Fibroblast of lung (primary cell): ENCODE data around the gene GAK. TPM values are rescaled to one million over a fixed set of nuclear protein-coding genes. Genes with fewer than 3 reads are reported as not detected.

ENCODE experiments used
- DNase-seq, 2 donors: peaks; one replicate each; pipeline versions ENCODE4 v3.0.0 to v3.0.0-alpha.2; 2010; ENCODE audit warnings: low read depth in 2 of 2
- H2AFZ ChIP-seq: 2 replicates; pipeline ENCODE4 v1.5.1; 2012; ENCODE audit warnings: low read length, control low read depth, inconsistent platforms
- H3K27ac ChIP-seq: 2 replicates; pipeline ENCODE4 v1.5.1; 2011; ENCODE audit warnings: low read length, control low read depth; ENCODE audit not compliant: insufficient read depth
- H3K27me3 ChIP-seq: 2 replicates; pipeline ENCODE4 v1.5.1; 2011; ENCODE audit warnings: mild to moderate bottlenecking, low read length; ENCODE audit not compliant: control insufficient read depth, insufficient read depth
- H3K36me3 ChIP-seq: 2 replicates; pipeline ENCODE4 v1.5.1; 2011; ENCODE audit warnings: low read length; ENCODE audit not compliant: control insufficient read depth, insufficient read depth
- H3K4me1 ChIP-seq: 2 replicates; pipeline ENCODE4 v1.5.1; 2011; ENCODE audit warnings: low read length; ENCODE audit not compliant: control insufficient read depth, insufficient read depth; ENCODE audit errors: extremely low read depth
- H3K4me2 ChIP-seq: 2 replicates; pipeline ENCODE4 v1.5.1; 2011; ENCODE audit warnings: low read length, control low read depth; ENCODE audit not compliant: insufficient read depth; ENCODE audit errors: extremely low read depth
- H3K4me3 ChIP-seq, 4 experiments: fragments of 200-600 bp in 1 of 4; sonication (generic) in 1 of 4; replicated peaks in 1 of 4; 2 replicates each; pipeline ENCODE4 v1.5.1; 2011 to 2016; ENCODE audit warnings: low read length in 4 of 4, low read depth in 3 of 4, mild to moderate bottlenecking in 3 of 4, control low read depth in 2 of 4, inconsistent platforms in 1 of 4, mixed read lengths in 1 of 4; ENCODE audit not compliant: insufficient read depth in 1 of 4; ENCODE audit errors: control extremely low read depth in 1 of 4
- H3K79me2 ChIP-seq: 2 replicates; pipeline ENCODE4 v1.5.1; 2012; ENCODE audit warnings: mild to moderate bottlenecking, low read length, inconsistent platforms; ENCODE audit not compliant: control insufficient read depth, insufficient read depth
- H3K9ac ChIP-seq: 2 replicates; pipeline ENCODE4 v1.5.1; 2011; ENCODE audit warnings: mild to moderate bottlenecking, low read length, control low read depth; ENCODE audit not compliant: insufficient read depth
- H3K9me3 ChIP-seq: 2 replicates; pipeline ENCODE4 v1.5.1; 2012; ENCODE audit warnings: low read depth, low read length; ENCODE audit not compliant: control insufficient read depth, insufficient read depth
- H4K20me1 ChIP-seq: 2 replicates; pipeline ENCODE4 v1.5.1; 2011; ENCODE audit warnings: low read length; ENCODE audit not compliant: control insufficient read depth, insufficient read depth; ENCODE audit errors: extremely low read depth
- CTCF ChIP-seq, 2 donors: IDR thresholded peaks in 1 of 2; conservative IDR thresholded peaks in 1 of 2; 1 replicate in 1 of 2; 2 replicates in 1 of 2; pipeline ENCODE4 v1.5.1; 2011 to 2012; ENCODE audit warnings: low read length in 2 of 2, control low read depth in 1 of 2, inconsistent platforms in 1 of 2, low read depth in 1 of 2, mild to moderate bottlenecking in 1 of 2
- EZH2 ChIP-seq: IDR thresholded peaks from 2 replicates; pipeline ENCODE4 v1.5.1; 2012; ENCODE audit warnings: low read length, control low read depth, mild to moderate bottlenecking; ENCODE audit errors: missing control alignments
- polyA plus RNA-seq, 2 donors: library from polyadenylated mRNA; depleted of rRNA in 1 of 2; stranded (reverse) in 1 of 2; unstranded in 1 of 2; fragments of >200 nt; gene quantifications; 2 replicates each; pipeline ENCODE4 v1.2.1, GENCODE V29; 2011 to 2012; ENCODE audit warnings: missing spikeins in 1 of 2
- total RNA-seq: library from RNA; depleted of rRNA; stranded (reverse); fragments of >200 nt; gene quantifications from 2 replicates; pipeline ENCODE4 v1.2.1, GENCODE V29; 2014

GAK gene
- total and polyA plus RNA-seq, 2 donors (not counting 1 experiment from before 2014, with no cell fraction given), result 10.1 to 48.2 TPM

DNA sequence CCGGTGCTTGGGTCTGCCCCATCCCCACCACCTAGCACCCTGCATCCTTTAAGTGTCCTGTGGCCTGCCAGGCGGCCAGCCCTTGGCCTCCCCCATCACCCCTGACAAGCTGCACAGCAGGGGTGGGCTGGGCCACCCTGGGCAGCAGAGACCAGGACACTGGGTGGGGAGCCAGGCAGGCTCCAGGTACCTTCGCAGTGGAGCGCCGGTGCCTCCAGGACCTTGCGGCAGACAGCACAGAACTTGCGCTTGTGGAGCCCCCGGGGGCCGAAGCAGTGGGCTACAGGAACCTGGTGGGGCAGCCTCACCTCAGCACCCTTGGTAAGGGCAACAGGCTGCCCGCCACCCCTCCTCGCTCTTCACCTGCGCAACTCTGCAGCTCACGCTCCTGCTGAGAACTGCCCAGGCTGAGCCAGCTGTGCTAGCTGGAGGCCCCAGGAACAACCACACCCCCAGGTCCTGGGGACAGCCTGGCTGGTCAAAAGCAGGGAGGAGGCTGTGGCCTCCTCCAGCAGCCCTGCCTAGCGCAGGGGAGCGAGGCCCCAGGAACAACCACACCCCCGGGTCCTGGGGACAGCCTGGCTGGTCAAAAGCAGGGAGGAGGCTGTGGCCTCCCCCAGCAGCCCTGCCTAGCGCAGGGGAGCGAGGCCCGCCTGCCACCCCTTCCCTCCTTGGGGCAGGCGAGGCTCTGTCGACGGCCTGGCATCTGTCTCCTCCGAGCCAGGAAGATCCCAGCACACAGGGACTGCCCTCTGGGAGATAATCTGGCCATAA, 36.7 kb upstream of the GAK start:
- TF ChIP-seq CTCF (conservative IDR thresholded peaks at IDR 0.05 in 1 of 2, IDR thresholded peaks at IDR 0.05 in 1 of 2; ENCODE audit: low read depth in 1 of 2, low read length in 2 of 2) (no peak), EZH2 (no peak)
- DNase-seq, result no peak

DNA sequence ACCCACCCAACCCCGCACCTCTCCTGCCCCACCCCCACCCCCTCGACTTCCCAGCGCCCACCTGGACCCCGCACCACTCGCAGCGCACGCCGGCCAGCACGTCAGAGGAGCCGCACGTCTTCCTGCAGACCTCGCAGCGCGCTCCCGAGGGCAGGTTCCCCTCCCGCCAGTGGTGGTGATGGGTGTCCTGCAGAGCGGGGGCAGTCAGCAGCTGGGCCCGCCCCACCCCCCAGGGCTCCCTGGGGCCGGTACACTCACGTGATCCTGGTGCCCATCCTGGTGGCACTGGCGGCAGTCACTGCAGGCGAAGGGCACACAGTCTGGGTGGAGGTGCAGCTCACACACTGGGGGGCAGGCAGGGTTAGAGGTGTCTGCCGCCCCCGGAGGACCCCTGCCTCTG, 36.1 kb upstream of the GAK start:
- Histone ChIP-seq H3K4me3 (no peak overlapping the region), H3K9ac (no peak overlapping the region), H3K4me1 (peaks cover 4% of the 10 kb centered on the region), H4K20me1 (no peaks in the 10 kb centered on the region), H3K36me3 (peaks cover 6% of the 10 kb centered on the region), H3K27ac (no peak overlapping the region), H2AFZ (no peak overlapping the region), H3K4me2 (no peak overlapping the region), H3K27me3 (no peaks in the 10 kb centered on the region), H3K9me3 (no peaks in the 10 kb centered on the region), H3K79me2 (no peaks in the 10 kb centered on the region)
- DNase-seq, result no peak
- TF ChIP-seq EZH2 (no peak), CTCF (conservative IDR thresholded peaks at IDR 0.05 in 1 of 2, IDR thresholded peaks at IDR 0.05 in 1 of 2; ENCODE audit: low read depth in 1 of 2, low read length in 2 of 2) (no peak)

More for the DNA sequence above, 36.7 kb upstream of the GAK start:
- Histone ChIP-seq H3K27me3 (no peaks in the 10 kb centered on the region), H4K20me1 (no peaks in the 10 kb centered on the region), H3K4me1 (peaks cover 4% of the 10 kb centered on the region), H3K4me3 (no peak overlapping the region), H3K4me2 (no peak overlapping the region), H3K9me3 (no peaks in the 10 kb centered on the region), H3K9ac (no peak overlapping the region), H3K27ac (no peak overlapping the region), H3K79me2 (no peaks in the 10 kb centered on the region), H3K36me3 (peaks cover 6% of the 10 kb centered on the region), H2AFZ (no peak overlapping the region)

GRCh38 chr4:967113-968104, 35.3 kb upstream of the GAK start:
- Histone ChIP-seq H3K4me2 (no peak overlapping the region), H3K9me3 (no peaks in the 10 kb centered on the region), H2AFZ (no peak overlapping the region), H3K79me2 (no peaks in the 10 kb centered on the region), H3K27ac (no peak overlapping the region), H3K27me3 (no peaks in the 10 kb centered on the region), H3K9ac (no peak overlapping the region), H4K20me1 (no peaks in the 10 kb centered on the region), H3K36me3 (peaks cover 6% of the 10 kb centered on the region), H3K4me1 (peaks cover 4% of the 10 kb centered on the region), H3K4me3 (no peak overlapping the region)
- TF ChIP-seq CTCF (conservative IDR thresholded peaks at IDR 0.05 in 1 of 2, IDR thresholded peaks at IDR 0.05 in 1 of 2; ENCODE audit: low read depth in 1 of 2, low read length in 2 of 2), result no peak
- DNase-seq, result no peak
